Lung (tissue), 12 donors: ENCODE measurements around the gene SMC4. TPM values are rescaled to one million over a fixed set of nuclear protein-coding genes. Genes with fewer than 3 reads are reported as not detected.
A peak's percentile ranks its signal among the peaks of the same experiment; 100 is the strongest.

ENCODE experiments used
- ATAC-seq: fragments of 200-7000 bp; cut with Tn5 transposase; one replicate; pipeline ENCODE4 v1.9.1; 2020; ENCODE audit warnings: moderate number of reproducible peaks; ENCODE audit not compliant: insufficient read depth, low FRiP score
- DNase-seq, 3 donors: peaks; one replicate each; pipeline ENCODE4 v3.0.0-alpha.2; 2013 to 2017
- H3K27ac ChIP-seq, 2 donors: one replicate each; pipeline ENCODE4 v1.5.1; 2013; ENCODE audit warnings: mild to moderate bottlenecking in 2 of 2, moderate library complexity in 2 of 2, control low read depth in 1 of 2, inconsistent platforms in 1 of 2, low read depth in 1 of 2, low read length in 1 of 2
- H3K27me3 ChIP-seq, 3 donors: one replicate each; pipeline ENCODE4 v1.5.1; 2013; ENCODE audit warnings: low read length in 2 of 3; ENCODE audit not compliant: control insufficient read depth in 3 of 3, insufficient read depth in 3 of 3
- H3K36me3 ChIP-seq, 4 donors: one replicate each; pipeline ENCODE4 v1.5.1; 2013; ENCODE audit warnings: low read length in 4 of 4, mild to moderate bottlenecking in 1 of 4, moderate library complexity in 1 of 4; ENCODE audit not compliant: control insufficient read depth in 4 of 4, insufficient read depth in 4 of 4
- H3K4me1 ChIP-seq, 5 donors: one replicate each; pipeline ENCODE4 v1.5.1; 2013; ENCODE audit warnings: low read length in 5 of 5, mild to moderate bottlenecking in 2 of 5, moderate library complexity in 1 of 5; ENCODE audit not compliant: control insufficient read depth in 5 of 5, insufficient read depth in 5 of 5
- H3K4me3 ChIP-seq: one replicate; pipeline ENCODE4 v1.5.1; 2013; ENCODE audit warnings: mild to moderate bottlenecking, control low read depth, moderate library complexity
- H3K9ac ChIP-seq, 2 donors: one replicate each; pipeline ENCODE4 v1.5.1; 2013; ENCODE audit warnings: low read length in 2 of 2, control low read depth in 1 of 2; ENCODE audit not compliant: insufficient read depth in 1 of 2
- H3K9me3 ChIP-seq, 4 donors: one replicate each; pipeline ENCODE4 v1.5.1; 2013; ENCODE audit warnings: low read length in 3 of 4, mild to moderate bottlenecking in 1 of 4, moderate library complexity in 1 of 4; ENCODE audit not compliant: control insufficient read depth in 4 of 4, insufficient read depth in 3 of 4
- CTCF ChIP-seq: IDR thresholded peaks from 2 replicates; pipeline ENCODE4 v1.5.1; 2012; ENCODE audit warnings: mild to moderate bottlenecking; ENCODE audit errors: control extremely low read depth, extremely low read depth
- WGBS, 2 donors: extraction: QIAGEN DNeasy Blood & Tissue Kit; methylation state at CpG; one replicate each; pipeline ENCODE4 v1.1.7; 2013; 5-methylcytosine and 5-hydroxymethylcytosine counted together
- polyA plus RNA-seq, 2 donors: library from polyadenylated mRNA; stranded (reverse); fragments of 200-250 nt; gene quantifications; one replicate each; pipeline ENCODE4 v1.2.1, GENCODE V29; 2013
- total RNA-seq, 2 donors: library from RNA; depleted of rRNA in 1 of 2; stranded (reverse); fragments of >200 nt in 1 of 2; gene quantifications; one replicate each; pipeline ENCODE4 v1.2.1, GENCODE V29; 2014 to 2021
- donor health status: control.
- donor health status: control.
- donor health status: Bipolar disorder and iron deficiency.
- donor health status: healthy.
- donor health status: DM: yes; HTN: yes; CAD: no.

SMC4 gene
- total and polyA plus RNA-seq, 4 donors, result 13.0 to 258 (median 56.3) TPM

GRCh38 chr3:160475153-160475552, 75.7 kb downstream of the SMC4 start:
- no peak for TF ChIP-seq CTCF
- WGBS, 2 donors, result 58 to 63% methylated on average over 2 of the region's 2 CpGs

GRCh38 chr3:160475884-160476283, 76.4 kb downstream of the SMC4 start:
- H3K27me3 ChIP-seq, result no peaks in the 10 kb centered on the region
- WGBS, 2 donors, result 97 to 100% methylated on average over 2 of the region's 2 CpGs
- H3K9me3 ChIP-seq, result peaks cover 0 to 2% (median 0%) of the 10 kb centered on the region in 4 donors
- no peaks in the 10 kb centered on the region for H3K36me3 ChIP-seq
- H3K4me3 ChIP-seq, result no peak overlapping the region
- H3K27ac ChIP-seq, result no peak overlapping the region
- DNase-seq (no peak), ATAC-seq (no peak)
- no peak overlapping the region for H3K9ac ChIP-seq
- TF ChIP-seq CTCF, result no peak
- no peaks in the 10 kb centered on the region for H3K4me1 ChIP-seq

More at GRCh38 chr3:160475153-160475552, 75.7 kb downstream of the SMC4 start:
- DNase-seq (no peak), ATAC-seq (no peak)
- Histone ChIP-seq H3K36me3 (no peaks in the 10 kb centered on the region), H3K27ac (no peak overlapping the region), H3K27me3 (no peaks in the 10 kb centered on the region), H3K9me3 (peaks cover 0 to 8% (median 1%) of the 10 kb centered on the region in 4 donors), H3K4me1 (no peaks in the 10 kb centered on the region), H3K9ac (no peak overlapping the region), H3K4me3 (no peak overlapping the region)

GRCh38 chr3:160477750-160478149, 78.3 kb downstream of the SMC4 start:
- no peaks in the 10 kb centered on the region for H3K9me3 ChIP-seq
- H3K27me3 ChIP-seq, result no peaks in the 10 kb centered on the region
- 81 to 94% methylated on average over 5 of the region's 5 CpGs for WGBS, 2 donors
- H3K27ac ChIP-seq, result no peak overlapping the region
- TF ChIP-seq CTCF, result no peak
- peak overlapping the region in 1 of 2 donors; percentile 1 for H3K9ac ChIP-seq
- no peak overlapping the region for H3K4me3 ChIP-seq
- DNase-seq (no peak), ATAC-seq (no peak)
- no peaks in the 10 kb centered on the region for H3K4me1 ChIP-seq
- no peaks in the 10 kb centered on the region for H3K36me3 ChIP-seq

GRCh38 chr3:160478338-160478737, 78.9 kb downstream of the SMC4 start:
- no peak for TF ChIP-seq CTCF
- DNase-seq, result no peak
- no peak for ATAC-seq
- Histone ChIP-seq H3K27ac (no peak overlapping the region), H3K9ac (no peak overlapping the region), H3K9me3 (no peaks in the 10 kb centered on the region), H3K36me3 (no peaks in the 10 kb centered on the region), H3K4me3 (no peak overlapping the region), H3K27me3 (no peaks in the 10 kb centered on the region), H3K4me1 (no peaks in the 10 kb centered on the region)
- 78 to 86% methylated on average over 5 of the region's 5 CpGs for WGBS, 2 donors
